ENCODE results near the gene RASA1.

Gene RASA1

GRCh38 chr5:87403899-87404298 is 136.2 kb downstream of the RASA1 start:
- DNase-seq (ENCODE audit: low read depth): no peak

GRCh38 chr5:87404359-87404758 is 136.7 kb downstream of the RASA1 start:
- DNase-seq (ENCODE audit: low read depth): no peak

- DNase-seq (ENCODE audit: low read depth): no peak
These were observed 137.9 kb downstream of the RASA1 start for GRCh38 chr5:87405472-87406155.

- no peak for DNase-seq (ENCODE audit: low read depth)
These were observed 140.5 kb downstream of the RASA1 start for GRCh38 chr5:87408204-87408603.

DNA sequence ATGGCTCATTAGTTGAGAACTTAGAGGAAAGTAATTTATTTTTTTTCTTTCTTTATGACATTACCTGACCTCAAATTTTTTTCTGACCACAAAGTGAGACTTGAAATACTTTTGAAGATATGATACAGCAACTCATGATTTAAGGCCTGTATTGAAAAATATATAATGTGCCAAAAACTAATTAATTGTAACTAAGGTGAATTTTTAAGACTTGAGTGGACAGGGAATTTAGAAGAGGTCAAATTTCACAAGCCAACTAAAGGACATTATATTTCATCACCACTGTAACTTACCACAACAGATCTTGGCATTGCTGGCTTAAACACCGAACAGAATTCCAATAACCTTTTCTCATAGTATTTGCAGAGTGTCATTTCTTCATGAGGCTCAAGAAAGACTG is 143.2 kb downstream of the RASA1 start:
- no peak for DNase-seq (ENCODE audit: low read depth)

DNA sequence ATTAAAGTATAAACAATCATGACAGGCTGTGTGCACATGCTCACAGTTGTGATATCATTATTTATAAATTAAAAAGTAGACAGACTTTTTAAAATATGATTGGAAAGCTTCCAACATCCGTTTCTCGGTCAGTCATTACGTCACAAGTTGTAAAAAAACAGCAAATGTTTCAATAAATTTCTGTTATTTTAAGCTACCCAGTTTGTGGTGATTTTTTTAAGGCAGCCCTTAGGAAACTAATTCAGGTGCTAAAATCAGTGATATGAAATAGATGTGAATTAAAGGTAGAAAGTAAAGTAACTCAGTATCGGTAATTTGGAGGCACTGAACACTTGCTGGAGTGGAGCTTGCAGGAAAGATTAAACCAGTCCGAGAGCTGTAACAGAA is 143.9 kb downstream of the RASA1 start:
- DNase-seq (ENCODE audit: low read depth): no peak

DNA sequence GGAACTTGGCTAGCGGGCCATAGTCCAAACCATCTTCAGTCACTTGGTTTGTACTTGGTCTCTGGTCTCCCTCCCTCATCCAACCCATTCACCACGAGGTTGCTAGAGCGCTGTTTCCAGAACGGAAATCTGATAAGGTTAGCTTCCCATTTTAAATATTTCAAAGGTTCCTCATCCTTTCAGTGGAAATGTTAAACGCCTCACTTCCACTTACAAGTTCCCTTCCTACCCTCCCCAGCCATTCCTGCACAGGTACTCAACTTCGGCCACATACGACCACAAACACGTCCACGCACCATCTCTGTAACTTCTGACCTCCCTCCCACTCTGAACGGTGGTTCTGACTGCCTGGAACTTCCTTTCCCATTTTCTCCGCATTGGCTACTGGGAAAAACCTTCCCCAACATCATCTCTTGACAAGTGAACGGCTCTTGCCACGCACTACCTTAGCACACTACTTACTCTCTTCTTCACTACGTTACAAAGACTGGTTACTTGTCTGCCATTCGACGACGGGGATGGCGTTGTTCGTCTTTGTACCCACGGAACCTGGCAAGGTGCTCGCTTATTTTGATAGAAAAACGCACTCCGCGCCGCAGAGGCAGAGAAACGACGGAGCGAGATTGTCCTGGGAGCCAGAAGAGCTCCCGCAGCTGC is 144.4 kb downstream of the RASA1 start:
- no peak for DNase-seq (ENCODE audit: low read depth)

- DNase-seq (ENCODE audit: low read depth): peak; percentile 91
These were observed 145.1 kb downstream of the RASA1 start, which contains the start of gene CCNH for GRCh38 chr5:87412630-87413342. CCNH (minus strand) TSS chr5:87412930; CDS start chr5:87412794, 136 bp downstream.

DNA sequence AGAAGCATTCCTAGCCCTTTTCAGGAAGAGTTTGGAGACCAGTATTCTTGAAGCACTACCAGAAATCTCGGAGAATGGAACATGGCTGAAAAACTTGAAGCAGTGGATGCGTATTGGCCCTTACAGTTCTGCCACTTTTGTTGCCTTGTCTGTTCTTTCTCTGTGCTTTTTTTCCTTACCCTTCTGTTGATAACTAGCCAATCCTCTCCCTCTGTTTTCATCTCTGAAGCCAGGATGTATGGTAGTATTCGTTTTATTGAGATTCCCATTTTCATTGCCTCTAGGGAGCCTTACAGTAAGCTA is 145.6 kb downstream of the RASA1 start:
- no peak for DNase-seq (ENCODE audit: low read depth)

- no peak for DNase-seq (ENCODE audit: low read depth)
These were observed 150.8 kb downstream of the RASA1 start for GRCh38 chr5:87418506-87418905.

GRCh38 chr5:87421307-87421706 is 153.6 kb downstream of the RASA1 start:
- DNase-seq (ENCODE audit: low read depth): no peak

DNA sequence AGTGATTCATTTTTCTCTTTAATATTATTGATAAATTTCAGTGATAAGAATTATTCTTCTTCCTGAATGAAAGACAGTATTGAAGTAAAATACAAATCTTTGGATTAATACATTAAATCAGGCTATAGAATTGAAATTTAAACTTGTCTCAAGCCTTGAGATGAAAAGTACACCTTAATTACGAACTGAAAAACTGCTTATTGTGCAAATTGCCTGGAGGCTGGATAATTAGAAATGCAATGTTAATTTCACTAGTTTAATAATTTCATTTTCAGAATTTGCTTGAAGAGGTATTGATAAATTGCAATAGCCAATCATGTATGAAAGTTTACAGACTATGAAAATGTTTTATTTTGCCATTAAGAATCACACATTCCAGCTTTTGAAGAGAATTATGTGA is 156.1 kb downstream of the RASA1 start:
- no peak for DNase-seq (ENCODE audit: low read depth)

DNA sequence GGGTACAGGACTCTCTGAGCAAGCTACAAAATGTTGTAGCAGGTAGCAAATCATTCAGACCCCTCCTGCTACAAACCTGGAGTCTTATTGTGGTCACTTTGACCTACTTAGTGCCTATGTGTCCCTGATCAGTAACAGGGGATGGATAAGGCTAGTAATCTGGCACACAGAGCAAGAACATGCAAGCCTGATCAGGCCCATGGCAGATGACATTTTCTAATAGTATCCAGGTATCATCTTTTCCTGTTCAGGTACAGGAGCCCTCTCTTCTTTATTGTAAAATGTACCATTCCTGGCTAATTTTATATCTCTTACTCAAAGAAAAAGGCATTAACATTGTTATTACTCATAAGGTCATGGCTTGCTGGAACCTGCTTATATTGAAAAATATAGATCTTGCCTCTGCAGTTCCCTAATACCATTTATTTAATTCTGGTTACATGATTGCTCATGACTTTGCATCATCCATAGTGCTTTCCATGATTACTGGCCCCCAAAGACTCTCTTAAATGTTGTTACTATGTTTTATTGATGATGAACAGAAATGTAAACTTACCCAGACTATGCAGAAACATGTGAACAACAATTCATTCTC is 163.3 kb downstream of the RASA1 start:
- DNase-seq (ENCODE audit: low read depth): no peak

DNA sequence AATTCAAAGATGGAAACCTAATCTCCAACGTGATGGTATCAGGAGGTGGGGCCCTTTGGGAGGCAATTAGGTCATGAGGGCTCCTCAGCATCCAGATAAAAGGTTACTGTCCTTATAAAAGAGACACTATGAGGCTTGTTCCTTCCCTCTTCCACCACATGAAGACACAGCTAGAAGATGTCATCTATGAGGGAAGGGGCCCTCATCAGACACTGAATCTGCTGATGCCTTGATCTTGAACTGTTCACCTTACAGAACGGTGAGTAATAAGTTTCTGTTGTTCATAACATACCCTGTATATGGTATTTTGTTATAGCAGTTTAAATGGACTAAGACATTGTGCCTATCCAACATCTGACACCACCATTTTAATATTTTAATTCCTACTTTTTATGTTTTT is 164.8 kb downstream of the RASA1 start:
- DNase-seq (ENCODE audit: low read depth): no peak

DNA sequence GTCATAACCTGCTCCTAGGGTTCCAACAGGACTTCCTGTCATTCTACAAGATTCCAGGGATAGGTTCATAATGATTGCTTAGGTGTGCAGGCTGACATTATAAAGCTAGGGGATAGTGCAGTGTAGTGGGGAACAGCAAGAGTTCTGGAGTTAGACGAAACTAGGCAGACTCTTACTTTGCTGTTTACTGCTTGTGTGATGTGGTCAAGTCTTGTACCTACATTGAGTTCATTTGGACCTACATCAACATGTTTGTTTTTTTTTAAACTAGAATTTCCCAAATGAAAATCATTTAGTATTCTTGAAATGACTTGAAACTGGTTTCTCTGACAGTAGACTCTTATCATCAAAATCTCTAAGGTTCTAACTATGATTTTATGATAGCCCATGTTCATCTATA is 166.3 kb downstream of the RASA1 start:
- no peak for DNase-seq (ENCODE audit: low read depth)

GRCh38 chr5:87434461-87434860 is 166.8 kb downstream of the RASA1 start:
- DNase-seq (ENCODE audit: low read depth): no peak

DNA sequence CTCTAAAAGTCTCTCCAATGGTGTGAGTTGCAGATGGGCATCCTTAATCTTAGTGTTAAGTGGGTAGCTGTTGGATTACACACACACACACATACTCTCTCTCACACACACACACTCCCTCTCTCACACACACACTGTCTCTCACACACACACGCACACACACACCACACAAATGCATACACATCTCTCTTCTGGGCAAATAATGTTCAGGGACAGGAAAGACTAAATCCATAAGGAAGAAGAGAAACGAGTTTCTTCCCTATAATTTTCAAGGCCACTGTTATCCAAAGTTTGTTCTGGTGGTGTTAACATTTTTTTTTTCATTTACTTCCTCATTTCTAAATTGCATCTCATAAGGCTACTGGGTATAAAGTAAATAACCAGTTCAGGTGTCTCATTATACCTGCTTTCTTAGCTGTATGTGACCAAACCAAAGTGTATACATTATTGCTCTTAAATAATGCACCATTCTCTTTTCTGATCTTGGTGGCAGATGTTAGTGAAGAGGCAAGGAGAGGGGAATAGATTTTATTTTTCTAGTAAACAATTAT is 167.5 kb downstream of the RASA1 start:
- no peak for DNase-seq (ENCODE audit: low read depth)

GRCh38 chr5:87437724-87438123 is 170.0 kb downstream of the RASA1 start:
- no peak for DNase-seq (ENCODE audit: low read depth)

DNA sequence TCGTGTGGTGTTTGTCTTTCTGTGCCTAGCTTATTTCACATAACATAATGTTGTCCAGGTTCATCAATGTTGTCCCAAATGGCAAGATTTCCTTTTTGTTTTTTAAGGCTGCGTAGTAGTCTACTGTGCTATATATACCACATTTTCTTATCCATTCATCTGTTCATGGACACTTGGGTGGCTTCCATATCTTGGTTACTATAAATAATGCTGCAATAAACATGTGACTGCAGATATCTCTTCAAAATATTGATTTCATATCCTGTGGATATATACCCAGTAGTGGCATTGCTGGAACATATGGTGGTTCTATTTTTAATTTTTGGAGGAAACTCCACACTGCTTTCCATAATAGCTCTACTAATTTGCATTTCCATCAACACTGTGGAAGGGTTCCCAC is 170.5 kb downstream of the RASA1 start:
- no peak for DNase-seq (ENCODE audit: low read depth)
